ENCODE measurements around the gene WDFY4.

WDFY4 gene

GRCh38 chr10:48813825-48814224 lies 129.2 kb downstream of the WDFY4 start:
- no peak for DNase-seq (ENCODE audit: low read depth in 2 of 3, low spot score in 1 of 3)

- DNase-seq (ENCODE audit: low read depth in 2 of 3, low spot score in 1 of 3), result no peak
Measured at GRCh38 chr10:48814933-48815332, 130.3 kb downstream of the WDFY4 start.

GRCh38 chr10:48817141-48817540 lies 132.5 kb downstream of the WDFY4 start:
- DNase-seq (ENCODE audit: low read depth in 2 of 3, low spot score in 1 of 3), result no peak

- DNase-seq (ENCODE audit: low read depth in 2 of 3, low spot score in 1 of 3), result no peak
Measured at GRCh38 chr10:48818081-48818480, 133.4 kb downstream of the WDFY4 start.

- no peak for DNase-seq (ENCODE audit: low read depth in 2 of 3, low spot score in 1 of 3)
Measured at GRCh38 chr10:48818861-48819520, 134.3 kb downstream of the WDFY4 start.

- DNase-seq (ENCODE audit: low read depth in 2 of 3, low spot score in 1 of 3), result no peak
Measured at GRCh38 chr10:48819783-48820182, 135.1 kb downstream of the WDFY4 start.

GRCh38 chr10:48820231-48820630 lies 135.6 kb downstream of the WDFY4 start:
- no peak for DNase-seq (ENCODE audit: low read depth in 2 of 3, low spot score in 1 of 3)

GRCh38 chr10:48820699-48821098 lies 136.0 kb downstream of the WDFY4 start:
- no peak for DNase-seq (ENCODE audit: low read depth in 2 of 3, low spot score in 1 of 3)

GRCh38 chr10:48821111-48821510 lies 136.4 kb downstream of the WDFY4 start:
- no peak for DNase-seq (ENCODE audit: low read depth in 2 of 3, low spot score in 1 of 3)

- DNase-seq (ENCODE audit: low read depth in 2 of 3, low spot score in 1 of 3), result no peak
Measured at GRCh38 chr10:48821692-48822091, 137.0 kb downstream of the WDFY4 start.

- no peak for DNase-seq (ENCODE audit: low read depth in 2 of 3, low spot score in 1 of 3)
Measured at GRCh38 chr10:48833674-48834073, 149.0 kb downstream of the WDFY4 start.

- no peak for DNase-seq (ENCODE audit: low read depth in 2 of 3, low spot score in 1 of 3)
Measured at GRCh38 chr10:48834189-48834965, 149.7 kb downstream of the WDFY4 start.

- DNase-seq (ENCODE audit: low read depth in 2 of 3, low spot score in 1 of 3), result no peak
Measured at GRCh38 chr10:48835781-48836180, 151.1 kb downstream of the WDFY4 start.

GRCh38 chr10:48836605-48837004 lies 151.9 kb downstream of the WDFY4 start:
- DNase-seq (ENCODE audit: low read depth in 2 of 3, low spot score in 1 of 3), result no peak

GRCh38 chr10:48838834-48839233 lies 154.2 kb downstream of the WDFY4 start:
- no peak for DNase-seq (ENCODE audit: low read depth in 2 of 3, low spot score in 1 of 3)

GRCh38 chr10:48839809-48840679 lies 155.4 kb downstream of the WDFY4 start:
- DNase-seq (ENCODE audit: low read depth in 2 of 3, low spot score in 1 of 3), result no peak

- DNase-seq (ENCODE audit: low read depth in 2 of 3, low spot score in 1 of 3), result no peak
Measured at GRCh38 chr10:48842231-48842630, 157.6 kb downstream of the WDFY4 start.

- no peak for DNase-seq (ENCODE audit: low read depth in 2 of 3, low spot score in 1 of 3)
Measured at GRCh38 chr10:48843198-48843597, 158.5 kb downstream of the WDFY4 start.

- DNase-seq (ENCODE audit: low read depth in 2 of 3, low spot score in 1 of 3), result no peak
Measured at GRCh38 chr10:48844616-48845015, 159.9 kb downstream of the WDFY4 start.

GRCh38 chr10:48845512-48845911 lies 160.8 kb downstream of the WDFY4 start:
- DNase-seq (ENCODE audit: low read depth in 2 of 3, low spot score in 1 of 3), result no peak

GRCh38 chr10:48847691-48848090 lies 163.0 kb downstream of the WDFY4 start:
- no peak for DNase-seq (ENCODE audit: low read depth in 2 of 3, low spot score in 1 of 3)

GRCh38 chr10:48856855-48857254 lies 172.2 kb downstream of the WDFY4 start:
- DNase-seq (ENCODE audit: low read depth in 2 of 3, low spot score in 1 of 3), result no peak
